Measurements from ENCODE around the gene SETD7. TPM values are rescaled to one million over a fixed set of nuclear protein-coding genes. Genes with fewer than 3 reads are reported as not detected.

The SETD7 gene
- total RNA-seq, 3 donors from 2014 or later: 10.2 to 68.4 (median 24.8) TPM

- intact Hi-C loops (cut with DNase I, micrococcal nuclease): no loop called here
- ATAC-seq: no peak
- H3K9me3 ChIP-seq: no peaks in the 10 kb centered on the region
- no peaks in the 10 kb centered on the region for H3K36me3 ChIP-seq (ENCODE audit: low read depth)
- H3K4me1 ChIP-seq (ENCODE audit: low read depth): peaks cover under 1% of the 10 kb centered on the region
- DNase-seq: no peak
- no peak overlapping the region for H3K4me3 ChIP-seq
- TF ChIP-seq, protein P1, sequence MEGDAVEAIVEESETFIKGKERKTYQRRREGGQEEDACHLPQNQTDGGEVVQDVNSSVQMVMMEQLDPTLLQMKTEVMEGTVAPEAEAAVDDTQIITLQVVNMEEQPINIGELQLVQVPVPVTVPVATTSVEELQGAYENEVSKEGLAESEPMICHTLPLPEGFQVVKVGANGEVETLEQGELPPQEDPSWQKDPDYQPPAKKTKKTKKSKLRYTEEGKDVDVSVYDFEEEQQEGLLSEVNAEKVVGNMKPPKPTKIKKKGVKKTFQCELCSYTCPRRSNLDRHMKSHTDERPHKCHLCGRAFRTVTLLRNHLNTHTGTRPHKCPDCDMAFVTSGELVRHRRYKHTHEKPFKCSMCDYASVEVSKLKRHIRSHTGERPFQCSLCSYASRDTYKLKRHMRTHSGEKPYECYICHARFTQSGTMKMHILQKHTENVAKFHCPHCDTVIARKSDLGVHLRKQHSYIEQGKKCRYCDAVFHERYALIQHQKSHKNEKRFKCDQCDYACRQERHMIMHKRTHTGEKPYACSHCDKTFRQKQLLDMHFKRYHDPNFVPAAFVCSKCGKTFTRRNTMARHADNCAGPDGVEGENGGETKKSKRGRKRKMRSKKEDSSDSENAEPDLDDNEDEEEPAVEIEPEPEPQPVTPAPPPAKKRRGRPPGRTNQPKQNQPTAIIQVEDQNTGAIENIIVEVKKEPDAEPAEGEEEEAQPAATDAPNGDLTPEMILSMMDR (IDR thresholded peaks at IDR 0.05): no peak
These were observed 21.6 kb downstream of the SETD7 start for GRCh38 chr4:139534287-139534950.

GRCh38 chr4:139533511-139533910 lies 22.5 kb downstream of the SETD7 start:
- ATAC-seq: no peak
- TF ChIP-seq, protein P1 (IDR thresholded peaks at IDR 0.05): no peak
- intact Hi-C loops (cut with DNase I, micrococcal nuclease): no loop called here

DNA sequence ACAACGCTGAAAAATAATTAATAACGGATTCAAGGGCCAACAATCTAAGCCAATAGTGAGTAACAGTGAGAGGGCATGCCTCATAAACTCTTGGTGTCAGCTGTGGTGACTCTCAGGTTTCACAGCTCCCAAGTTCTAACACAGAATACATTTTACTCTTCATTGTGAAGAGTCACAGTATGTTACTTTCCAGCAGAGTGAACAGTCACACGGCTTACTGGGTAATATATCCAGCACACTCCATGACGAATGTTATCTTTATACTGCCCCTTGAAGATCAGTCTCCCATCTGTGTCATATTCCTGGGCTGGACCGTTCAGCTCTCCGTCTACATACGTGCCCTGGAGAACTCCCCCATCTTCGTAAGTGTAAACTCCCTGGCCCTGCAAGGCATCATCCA lies 23.1 kb downstream of the SETD7 start:
- no peak for ATAC-seq

More at GRCh38 chr4:139533511-139533910, 22.5 kb downstream of the SETD7 start:
- H3K4me3 ChIP-seq: no peak overlapping the region
- no peaks in the 10 kb centered on the region for H3K9me3 ChIP-seq
- H3K36me3 ChIP-seq (ENCODE audit: low read depth): no peaks in the 10 kb centered on the region
- H3K4me1 ChIP-seq (ENCODE audit: low read depth): peaks cover 10% of the 10 kb centered on the region
- no peak for DNase-seq

GRCh38 chr4:139530833-139531427 lies 25.1 kb downstream of the SETD7 start:
- Histone ChIP-seq H3K9me3 (no peaks in the 10 kb centered on the region), H3K4me3 (no peak overlapping the region), H3K4me1 (ENCODE audit: low read depth) (peaks cover 10% of the 10 kb centered on the region), H3K36me3 (ENCODE audit: low read depth) (no peaks in the 10 kb centered on the region)
- intact Hi-C loops (cut with DNase I, micrococcal nuclease): no loop called here
- DNase-seq (peak in 2 of 3 donors; percentile 43 to 82), ATAC-seq (peak; percentile 83)
- TF ChIP-seq, protein P1 (IDR thresholded peaks at IDR 0.05): peak; percentile 54

More for the DNA sequence above, 23.1 kb downstream of the SETD7 start:
- Histone ChIP-seq H3K4me3 (no peak overlapping the region), H3K4me1 (ENCODE audit: low read depth) (peaks cover 10% of the 10 kb centered on the region), H3K36me3 (ENCODE audit: low read depth) (no peaks in the 10 kb centered on the region), H3K9me3 (no peaks in the 10 kb centered on the region)
- intact Hi-C loops (cut with DNase I, micrococcal nuclease): no loop called here
- no peak for DNase-seq
- TF ChIP-seq, protein P1 (IDR thresholded peaks at IDR 0.05): no peak

DNA sequence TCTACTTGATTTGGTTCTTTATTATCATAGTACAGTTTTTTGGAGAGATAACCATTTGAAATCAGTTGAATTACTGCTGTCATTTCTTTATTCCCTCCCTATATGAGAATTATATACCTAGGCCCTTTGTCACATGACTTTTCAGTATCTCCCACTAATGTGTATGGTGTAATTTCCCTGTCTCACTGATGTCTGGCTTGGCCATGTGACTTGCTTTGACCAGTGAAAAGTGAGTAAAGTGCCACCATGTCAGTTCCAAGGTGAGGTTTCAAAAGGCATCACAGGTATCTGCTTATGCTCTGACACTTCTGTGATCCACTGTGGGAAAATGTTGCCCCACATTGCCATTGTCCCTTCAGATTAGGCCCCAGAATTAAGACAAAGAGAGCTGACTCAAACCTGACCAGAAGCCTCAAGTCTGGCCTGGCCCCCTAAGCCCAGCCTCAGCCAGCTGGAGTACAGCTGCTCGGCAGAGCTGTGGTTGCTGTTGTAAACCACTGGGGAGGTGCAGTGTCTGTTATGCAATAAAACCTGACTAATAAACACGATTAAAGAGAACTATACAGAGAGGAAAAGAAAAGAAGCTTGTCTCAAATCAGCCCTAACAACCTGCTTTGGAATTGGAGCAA lies 27.5 kb downstream of the SETD7 start:
- ATAC-seq (peak; percentile 82), DNase-seq (peak; percentile 50 to 64 (median 61))
- intact Hi-C loops (cut with DNase I, micrococcal nuclease): no loop called here
- no peaks in the 10 kb centered on the region for H3K9me3 ChIP-seq
- no peaks in the 10 kb centered on the region for H3K36me3 ChIP-seq (ENCODE audit: low read depth)
- H3K4me3 ChIP-seq: no peak overlapping the region
- peaks cover 10% of the 10 kb centered on the region for H3K4me1 ChIP-seq (ENCODE audit: low read depth)
- TF ChIP-seq, protein P1 (IDR thresholded peaks at IDR 0.05): no peak
